ENCODE results near the gene GPATCH1.
A peak's percentile ranks its signal among the peaks of the same experiment; 100 is the strongest.

GPATCH1 gene

DNA sequence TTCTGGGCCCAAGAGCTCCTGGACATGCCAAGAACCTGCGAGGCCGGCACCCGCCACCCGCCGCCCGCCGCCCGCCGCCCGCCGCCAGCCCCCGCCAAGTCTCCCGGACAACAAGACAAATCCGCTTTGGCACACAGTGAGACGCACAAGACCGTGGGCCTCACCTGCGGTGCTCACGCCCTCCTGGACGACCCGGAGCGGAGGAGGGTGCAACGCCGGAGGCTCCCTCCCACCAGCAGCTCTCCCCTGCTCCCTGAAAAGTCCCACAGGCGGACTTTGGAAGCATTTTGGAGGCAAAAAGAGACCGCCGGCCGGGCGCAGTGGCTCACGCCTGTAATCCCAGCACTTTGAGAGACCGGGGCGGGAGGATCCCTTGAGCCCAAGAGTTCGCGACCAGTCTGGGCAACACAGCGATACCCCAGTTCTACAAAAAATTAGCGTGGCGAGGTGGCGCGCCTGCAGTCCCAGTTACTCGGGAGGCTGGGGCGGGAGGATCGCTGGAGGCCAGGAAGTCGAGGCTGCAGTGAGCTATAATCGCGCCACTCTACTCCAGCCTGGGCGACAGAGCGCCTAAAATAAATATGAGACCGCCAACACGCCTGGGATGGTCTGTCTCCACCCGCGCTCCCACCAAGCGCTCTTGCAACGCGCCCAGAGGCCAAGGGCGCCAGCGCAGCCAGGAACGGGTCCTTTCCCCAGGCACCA lies 17.1 kb upstream of the GPATCH1 start (continued):
- TF ChIP-seq GLIS1 (tag by site-specific recombination; IDR thresholded peaks at IDR 0.05), result peak; percentile 81
- TF ChIP-seq, protein P1, sequence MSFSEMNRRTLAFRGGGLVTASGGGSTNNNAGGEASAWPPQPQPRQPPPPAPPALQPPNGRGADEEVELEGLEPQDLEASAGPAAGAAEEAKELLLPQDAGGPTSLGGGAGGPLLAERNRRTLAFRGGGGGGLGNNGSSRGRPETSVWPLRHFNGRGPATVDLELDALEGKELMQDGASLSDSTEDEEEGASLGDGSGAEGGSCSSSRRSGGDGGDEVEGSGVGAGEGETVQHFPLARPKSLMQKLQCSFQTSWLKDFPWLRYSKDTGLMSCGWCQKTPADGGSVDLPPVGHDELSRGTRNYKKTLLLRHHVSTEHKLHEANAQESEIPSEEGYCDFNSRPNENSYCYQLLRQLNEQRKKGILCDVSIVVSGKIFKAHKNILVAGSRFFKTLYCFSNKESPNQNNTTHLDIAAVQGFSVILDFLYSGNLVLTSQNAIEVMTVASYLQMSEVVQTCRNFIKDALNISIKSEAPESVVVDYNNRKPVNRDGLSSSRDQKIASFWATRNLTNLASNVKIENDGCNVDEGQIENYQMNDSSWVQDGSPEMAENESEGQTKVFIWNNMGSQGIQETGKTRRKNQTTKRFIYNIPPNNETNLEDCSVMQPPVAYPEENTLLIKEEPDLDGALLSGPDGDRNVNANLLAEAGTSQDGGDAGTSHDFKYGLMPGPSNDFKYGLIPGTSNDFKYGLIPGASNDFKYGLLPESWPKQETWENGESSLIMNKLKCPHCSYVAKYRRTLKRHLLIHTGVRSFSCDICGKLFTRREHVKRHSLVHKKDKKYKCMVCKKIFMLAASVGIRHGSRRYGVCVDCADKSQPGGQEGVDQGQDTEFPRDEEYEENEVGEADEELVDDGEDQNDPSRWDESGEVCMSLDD (tag by site-specific recombination; IDR thresholded peaks at IDR 0.05), result 0 out of 2 replicates have a peak, but pooled peaks have one; percentile 44
- 0 out of 2 replicates have a peak, but pooled peaks have one; percentile 13 for TF ChIP-seq SP3 (tag by site-specific recombination; IDR thresholded peaks at IDR 0.05)
- no peak for TF ChIP-seq ZNF473 (tag by site-specific recombination; IDR thresholded peaks at IDR 0.05)
- TF ChIP-seq, protein P2, sequence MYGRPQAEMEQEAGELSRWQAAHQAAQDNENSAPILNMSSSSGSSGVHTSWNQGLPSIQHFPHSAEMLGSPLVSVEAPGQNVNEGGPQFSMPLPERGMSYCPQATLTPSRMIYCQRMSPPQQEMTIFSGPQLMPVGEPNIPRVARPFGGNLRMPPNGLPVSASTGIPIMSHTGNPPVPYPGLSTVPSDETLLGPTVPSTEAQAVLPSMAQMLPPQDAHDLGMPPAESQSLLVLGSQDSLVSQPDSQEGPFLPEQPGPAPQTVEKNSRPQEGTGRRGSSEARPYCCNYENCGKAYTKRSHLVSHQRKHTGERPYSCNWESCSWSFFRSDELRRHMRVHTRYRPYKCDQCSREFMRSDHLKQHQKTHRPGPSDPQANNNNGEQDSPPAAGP (tag by site-specific recombination; IDR thresholded peaks at IDR 0.05), result peak; percentile 85
- TF ChIP-seq ZNF423 (tag by site-specific recombination; IDR thresholded peaks at IDR 0.05), result peak; percentile 51; the same call in 1 of the 2 replicates
- TF ChIP-seq ZBTB7A (tag by site-specific recombination; IDR thresholded peaks at IDR 0.05; ENCODE audit: low read depth), result peak; percentile 59; the same call in 1 of the 2 replicates
- TF ChIP-seq ZSCAN23 (tag by site-specific recombination; IDR thresholded peaks at IDR 0.05), result no peak
- 0 out of 2 replicates have a peak, but pooled peaks have one; percentile 56 for TF ChIP-seq ZNF239 (tag by site-specific recombination; IDR thresholded peaks at IDR 0.05)
- peak; percentile 87 for TF ChIP-seq ZSCAN5A (tag by site-specific recombination; IDR thresholded peaks at IDR 0.05)
- 0 out of 2 replicates have a peak, but pooled peaks have one; percentile 68 for TF ChIP-seq REPIN1 (tag by site-specific recombination; IDR thresholded peaks at IDR 0.05; ENCODE audit: low read depth)
- no peak for TF ChIP-seq ZNF18 (tag by site-specific recombination; IDR thresholded peaks at IDR 0.05)
- TF ChIP-seq ZNF629 (tag by site-specific recombination; IDR thresholded peaks at IDR 0.05), result peak; percentile 49; the same call in 1 of the 2 replicates
- peak; percentile 88 for TF ChIP-seq ZFHX2 (tag by site-specific recombination; conservative IDR thresholded peaks at IDR 0.05)
- no peak for TF ChIP-seq ZNF529 (tag by site-specific recombination; IDR thresholded peaks at IDR 0.05; ENCODE audit: insufficient replicate concordance)
- no peak; the same call in 1 of the 2 replicates for TF ChIP-seq PATZ1 (tag by site-specific recombination; IDR thresholded peaks at IDR 0.05)
- TF ChIP-seq ZNF544 (tag by site-specific recombination; IDR thresholded peaks at IDR 0.05), result no peak
- TF ChIP-seq ZNF654 (tag by site-specific recombination; IDR thresholded peaks at IDR 0.05; ENCODE audit: low read depth), result no peak
- TF ChIP-seq ZBTB17 (tag by site-specific recombination; IDR thresholded peaks at IDR 0.05), result peak; percentile 60; the same call in 1 of the 2 replicates
- TF ChIP-seq ZNF133 (tag by site-specific recombination; IDR thresholded peaks at IDR 0.05), result no peak
- TF ChIP-seq ZNF747 (tag by site-specific recombination; IDR thresholded peaks at IDR 0.05), result no peak
- TF ChIP-seq ZIC2 (tag by site-specific recombination; IDR thresholded peaks at IDR 0.05), result peak; percentile 82
